ENCODE measurements around the gene GRM8.

GRM8 gene

GRCh38 chr7:127040042-127040441, 212.7 kb downstream of the GRM8 start:
- no peak for FAIRE-seq
- DNase-seq (ENCODE audit: insufficient read length, low spot score), result no peak

DNA sequence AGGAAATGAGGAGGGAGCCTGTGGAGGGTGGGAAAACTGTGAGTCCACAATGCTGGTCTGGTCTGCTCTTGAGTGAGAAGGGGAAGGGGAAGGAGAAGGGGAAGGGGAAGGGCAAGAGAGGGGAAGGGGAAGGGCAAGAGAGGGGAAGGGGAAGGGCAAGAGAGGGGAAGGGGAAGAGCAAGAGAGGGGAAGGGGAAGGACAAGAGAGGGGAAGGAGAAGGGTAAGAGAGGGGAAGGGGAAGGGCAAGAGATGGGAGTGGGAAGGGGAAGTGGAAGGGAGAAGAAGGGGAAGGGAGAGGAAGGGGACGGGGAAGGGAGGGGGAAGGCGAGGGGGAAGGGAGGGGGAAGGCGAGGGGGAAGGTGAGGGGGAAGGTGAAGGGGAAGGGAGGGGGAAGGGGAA, 213.2 kb downstream of the GRM8 start:
- no peak for FAIRE-seq
- DNase-seq (ENCODE audit: insufficient read length, low spot score), result no peak

- FAIRE-seq, result no peak
- DNase-seq (ENCODE audit: insufficient read length, low spot score), result no peak
These were observed 217.4 kb downstream of the GRM8 start for GRCh38 chr7:127035203-127035849.

DNA sequence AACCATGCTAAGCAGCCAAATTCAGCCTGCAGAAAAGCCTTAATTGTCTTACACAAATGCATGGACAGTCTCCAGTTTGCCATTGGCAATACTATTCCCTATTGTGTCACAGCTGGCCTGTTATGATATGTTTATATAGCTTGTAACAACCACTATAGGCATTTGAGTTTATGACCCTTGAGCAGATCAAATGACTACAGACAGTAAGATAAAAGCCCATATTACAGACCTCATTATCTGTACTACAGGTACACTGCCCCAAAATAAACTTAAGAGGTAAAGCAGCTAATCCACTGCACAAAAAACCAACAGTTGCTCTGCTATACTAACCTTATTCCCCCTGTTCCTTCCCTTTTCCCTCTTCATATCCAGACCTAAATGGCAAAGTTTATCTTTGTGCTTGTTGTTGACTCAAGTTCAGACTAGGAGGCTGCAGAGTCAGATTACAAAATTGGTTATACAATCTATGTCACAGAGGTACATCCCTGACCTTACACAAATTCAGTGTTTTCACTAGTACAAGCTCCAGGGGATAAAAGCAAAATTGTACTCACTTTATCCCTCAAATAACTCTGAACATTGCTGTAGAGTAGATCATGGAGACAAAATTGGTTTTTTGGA, 218.4 kb downstream of the GRM8 start:
- DNase-seq (ENCODE audit: insufficient read length, low spot score), result no peak
- FAIRE-seq, result no peak

GRCh38 chr7:127029823-127030222, 222.9 kb downstream of the GRM8 start:
- FAIRE-seq (no peak), DNase-seq (ENCODE audit: insufficient read length, low spot score) (no peak)

GRCh38 chr7:127021857-127022256, 230.9 kb downstream of the GRM8 start:
- no peak for FAIRE-seq

DNA sequence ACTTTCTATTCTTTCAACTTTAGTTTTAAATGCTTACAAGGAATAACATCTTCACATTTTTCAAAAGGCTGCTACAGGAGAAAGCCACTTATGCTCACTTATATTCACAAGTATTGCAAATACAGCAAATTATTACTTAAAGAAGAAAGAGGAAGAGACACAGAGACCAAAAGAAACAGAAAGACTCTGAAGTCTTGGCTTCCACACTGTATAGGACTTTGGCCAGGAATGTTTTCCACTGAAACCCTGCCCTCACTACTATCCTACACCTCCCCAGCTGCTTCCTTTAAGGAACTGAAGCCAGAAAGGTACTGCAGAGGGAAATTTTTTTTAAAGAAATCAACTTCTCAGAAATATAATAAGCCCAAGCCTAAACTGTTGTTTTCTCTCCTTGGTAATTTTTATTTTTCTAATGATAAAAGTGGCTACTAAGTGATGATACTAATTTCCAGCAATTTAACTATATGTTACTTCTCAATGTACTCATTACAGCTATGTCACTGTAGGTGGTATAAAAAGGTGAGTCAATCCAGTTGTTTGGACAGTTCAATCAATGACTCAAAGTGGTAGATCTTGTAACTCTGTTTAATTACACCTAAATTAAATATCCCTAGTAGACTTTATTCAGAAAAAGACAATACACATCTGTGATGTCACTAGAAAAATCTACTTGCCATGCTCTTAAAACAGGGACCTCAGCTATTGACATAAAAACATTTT, 231.6 kb downstream of the GRM8 start:
- DNase-seq (ENCODE audit: insufficient read length, low spot score), result no peak
- no peak for FAIRE-seq

More at GRCh38 chr7:127021857-127022256, 230.9 kb downstream of the GRM8 start:
- no peak for DNase-seq (ENCODE audit: insufficient read length, low spot score)

- DNase-seq (ENCODE audit: insufficient read length, low spot score), result no peak
- no peak for FAIRE-seq
These were observed 233.9 kb downstream of the GRM8 start for GRCh38 chr7:127018889-127019288.

DNA sequence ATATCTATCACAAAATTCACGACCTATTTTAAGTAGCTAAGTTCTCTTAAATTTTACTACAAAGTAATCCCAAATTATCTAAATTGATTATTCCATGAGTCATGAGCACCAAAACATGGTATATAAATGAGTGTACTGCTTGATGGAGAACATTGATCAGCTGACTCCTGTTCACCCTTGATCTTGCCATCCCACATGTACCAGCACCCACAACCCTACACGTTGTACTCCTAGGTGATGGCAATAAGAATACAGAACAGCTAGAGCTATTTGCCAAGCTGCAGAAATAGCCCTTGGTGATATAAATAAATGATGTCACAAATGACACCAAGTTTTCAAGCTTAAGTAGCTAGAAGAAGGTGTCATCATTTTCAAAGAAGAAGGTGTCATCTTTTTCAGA, 235.5 kb downstream of the GRM8 start:
- DNase-seq (ENCODE audit: insufficient read length, low spot score) (no peak), FAIRE-seq (no peak)

GRCh38 chr7:127000725-127001124, 252.0 kb downstream of the GRM8 start:
- no peak for DNase-seq (ENCODE audit: insufficient read length, low spot score)
- no peak for FAIRE-seq

- no peak for FAIRE-seq
These were observed 256.1 kb downstream of the GRM8 start for GRCh38 chr7:126996659-126997058.

DNA sequence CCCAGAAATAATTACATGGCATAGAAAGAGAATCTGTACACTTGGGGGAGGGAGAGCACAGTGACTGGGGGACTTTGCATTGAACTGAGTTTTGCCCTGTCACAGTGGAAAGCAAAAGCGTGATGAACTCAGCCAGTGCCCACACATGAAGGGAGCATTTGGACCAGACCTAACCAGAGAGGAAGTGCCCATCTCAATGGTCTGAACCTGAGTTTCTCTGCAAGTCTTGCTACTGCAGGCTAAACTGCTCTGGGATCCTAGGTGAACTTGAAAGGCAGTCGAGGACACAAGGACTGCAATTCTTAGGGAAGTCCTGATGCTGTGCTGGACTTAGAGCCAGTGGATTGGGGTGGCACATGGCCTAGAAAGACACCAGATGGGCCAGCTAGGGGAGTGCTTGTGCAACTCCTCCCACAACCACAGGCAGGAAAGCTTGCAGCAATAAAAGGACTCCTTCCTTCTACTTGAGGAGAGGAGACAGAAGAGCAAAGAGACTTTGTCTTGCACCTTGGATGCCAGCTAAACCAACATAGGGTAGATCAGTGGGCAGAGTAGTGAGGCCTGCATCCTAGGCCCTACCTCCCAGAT, 259.0 kb downstream of the GRM8 start:
- FAIRE-seq (no peak), DNase-seq (ENCODE audit: insufficient read length, low spot score) (no peak)

More at GRCh38 chr7:126996659-126997058, 256.1 kb downstream of the GRM8 start:
- DNase-seq (ENCODE audit: insufficient read length, low spot score), result no peak

DNA sequence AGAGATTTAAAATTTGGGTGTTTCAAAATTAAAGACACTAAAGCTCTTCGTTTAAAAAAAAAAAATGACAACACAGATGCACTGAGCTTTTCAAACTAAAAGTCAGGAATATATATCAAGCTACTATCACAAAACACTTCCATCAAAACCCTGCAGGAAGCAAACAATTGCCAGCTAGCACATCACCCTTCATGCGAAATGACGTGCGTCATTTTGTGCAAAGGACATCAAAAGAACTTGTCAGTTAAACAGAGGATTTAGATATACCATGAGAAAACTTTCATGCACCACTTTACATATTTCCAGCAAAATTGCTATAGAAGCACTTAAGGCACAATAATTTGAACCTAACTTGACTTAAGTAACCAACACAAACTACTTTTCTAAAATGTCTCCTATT, 264.7 kb downstream of the GRM8 start:
- no peak for FAIRE-seq

GRCh38 chr7:126979722-126980121, 273.0 kb downstream of the GRM8 start:
- DNase-seq (ENCODE audit: insufficient read length, low spot score), result no peak
- FAIRE-seq, result no peak

More for the DNA sequence above, 264.7 kb downstream of the GRM8 start:
- no peak for DNase-seq (ENCODE audit: insufficient read length, low spot score)

DNA sequence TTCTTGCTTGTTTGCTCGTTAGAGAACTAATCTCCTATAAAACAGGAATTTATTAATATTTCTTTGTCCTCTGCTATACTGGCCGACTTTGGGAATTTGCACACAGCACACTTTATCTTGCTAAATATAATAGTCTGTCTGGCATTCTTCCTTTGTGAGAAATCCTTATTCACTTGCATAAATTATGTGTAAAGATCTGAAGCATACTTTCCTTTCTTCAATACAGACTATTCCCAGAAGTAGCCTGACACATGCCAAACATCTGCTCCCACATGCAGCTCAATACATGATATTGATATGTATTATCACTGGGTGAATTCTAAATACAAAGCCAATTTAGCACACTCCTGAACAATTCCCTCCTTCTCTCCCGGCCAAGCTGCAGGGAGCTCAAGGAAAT, 273.9 kb downstream of the GRM8 start:
- DNase-seq (ENCODE audit: insufficient read length, low spot score) (no peak), FAIRE-seq (no peak)

- no peak for FAIRE-seq
These were observed 279.7 kb downstream of the GRM8 start for GRCh38 chr7:126973066-126973465.

GRCh38 chr7:126972571-126972970, 280.2 kb downstream of the GRM8 start:
- no peak for FAIRE-seq

More at GRCh38 chr7:126973066-126973465, 279.7 kb downstream of the GRM8 start:
- no peak for DNase-seq (ENCODE audit: insufficient read length, low spot score)

DNA sequence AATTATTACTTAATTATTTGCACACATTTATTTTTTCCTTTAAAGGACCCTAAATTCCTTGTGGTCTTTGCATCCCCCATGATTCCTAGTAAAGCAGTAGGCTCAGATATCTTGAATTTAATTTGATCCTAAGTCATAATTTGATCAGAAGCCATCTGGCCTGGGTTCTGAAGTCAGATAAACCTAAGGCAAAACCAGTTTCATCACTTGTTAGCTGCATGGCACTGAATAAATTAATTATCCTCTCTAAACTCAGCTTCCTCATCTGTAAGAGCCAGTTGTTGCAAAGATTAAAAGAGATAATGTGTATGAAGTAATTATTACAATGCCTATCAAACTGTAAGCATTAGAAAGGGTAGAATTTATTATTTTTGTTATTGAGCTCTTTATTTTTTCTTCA, 293.1 kb downstream of the GRM8 start:
- no peak for FAIRE-seq
- no peak for DNase-seq (ENCODE audit: insufficient read length, low spot score)

More at GRCh38 chr7:126972571-126972970, 280.2 kb downstream of the GRM8 start:
- no peak for DNase-seq (ENCODE audit: insufficient read length, low spot score)

DNA sequence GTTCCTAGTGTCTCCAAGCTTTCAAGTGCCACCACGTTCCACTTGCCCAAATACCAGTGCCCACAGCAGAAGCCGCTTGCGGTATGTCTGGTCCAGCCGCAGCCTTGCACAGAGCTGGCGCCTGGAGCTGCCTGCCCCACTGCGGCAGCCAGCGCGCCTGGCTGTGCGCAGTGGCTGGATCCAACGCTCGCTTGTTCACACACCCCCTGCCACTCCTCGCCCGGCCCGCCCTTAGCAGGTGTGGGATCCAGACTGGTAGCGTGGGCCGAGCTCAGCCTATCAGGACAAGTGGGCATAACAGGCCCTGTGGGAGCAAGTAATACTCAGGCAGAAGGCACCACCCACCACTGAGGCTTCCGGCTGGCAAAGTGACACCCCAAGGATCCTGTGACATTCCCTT, 294.4 kb downstream of the GRM8 start:
- no peak for FAIRE-seq
- no peak for DNase-seq (ENCODE audit: insufficient read length, low spot score)

GRCh38 chr7:126957443-126957842, 295.3 kb downstream of the GRM8 start:
- no peak for FAIRE-seq
- no peak for DNase-seq (ENCODE audit: insufficient read length, low spot score)

GRCh38 chr7:126953461-126953860, 299.3 kb downstream of the GRM8 start:
- FAIRE-seq, result no peak

More at GRCh38 chr7:126953461-126953860, 299.3 kb downstream of the GRM8 start:
- DNase-seq (ENCODE audit: insufficient read length, low spot score), result no peak
